Astrocyte of the spinal cord (primary cell): ENCODE measurements around the gene ABCC1.

Source experiments
- DNase-seq: peaks from one replicate; pipeline ENCODE4 v3.0.0; 2011; ENCODE audit warnings: low read depth, low spot score
- H3K4me3 ChIP-seq: 2 replicates; pipeline ENCODE4 v1.5.1; 2011; ENCODE audit warnings: low read depth, mild to moderate bottlenecking, low read length, moderate library complexity
- CTCF ChIP-seq: IDR thresholded peaks from 2 replicates; pipeline ENCODE4 v1.5.1; 2012; ENCODE audit warnings: low read depth, mild to moderate bottlenecking, low read length, inconsistent platforms
- in situ Hi-C: cut with HindIII; loops from 2 replicates; pipeline ENCODE4 v1.10.0; 2017; ENCODE audit warnings: low sequenced_read_pairs

The ABCC1 gene

GRCh38 chr16:16080465-16081065, 131.1 kb downstream of the ABCC1 start:
- no peak for DNase-seq
- in situ Hi-C loops: no loop called here
- no peak overlapping the region for H3K4me3 ChIP-seq
- no peak for TF ChIP-seq CTCF

- no peak for TF ChIP-seq CTCF
- in situ Hi-C loops: no loop called here
- no peak overlapping the region for H3K4me3 ChIP-seq
- DNase-seq: no peak
Measured at GRCh38 chr16:16081141-16081540, 131.7 kb downstream of the ABCC1 start.

DNA sequence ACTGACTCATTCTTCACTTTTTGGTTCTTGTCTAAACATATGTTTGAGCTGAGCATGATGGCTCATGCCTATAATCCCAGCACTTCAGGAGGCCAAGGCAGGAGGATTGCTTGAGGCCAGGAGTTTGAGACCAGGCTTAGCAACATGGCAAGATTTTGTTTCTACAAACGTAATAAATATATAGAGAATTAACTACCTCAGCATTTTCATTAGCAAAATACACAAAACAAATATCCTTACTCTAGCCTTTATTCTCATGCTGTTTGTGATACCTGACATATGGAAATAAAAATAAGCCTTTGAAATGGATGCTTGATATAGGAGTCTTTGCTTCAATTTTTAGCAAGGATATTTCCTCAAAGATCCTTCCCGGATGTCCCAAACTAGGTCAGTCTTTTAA, 132.8 kb downstream of the ABCC1 start:
- H3K4me3 ChIP-seq: no peak overlapping the region
- DNase-seq: no peak
- no peak for TF ChIP-seq CTCF
- in situ Hi-C loops: no loop called here

GRCh38 chr16:16083421-16084156, 134.2 kb downstream of the ABCC1 start:
- no peak for TF ChIP-seq CTCF
- peak; percentile 21 for DNase-seq
- in situ Hi-C loops: no loop called here
- no peak overlapping the region for H3K4me3 ChIP-seq

DNA sequence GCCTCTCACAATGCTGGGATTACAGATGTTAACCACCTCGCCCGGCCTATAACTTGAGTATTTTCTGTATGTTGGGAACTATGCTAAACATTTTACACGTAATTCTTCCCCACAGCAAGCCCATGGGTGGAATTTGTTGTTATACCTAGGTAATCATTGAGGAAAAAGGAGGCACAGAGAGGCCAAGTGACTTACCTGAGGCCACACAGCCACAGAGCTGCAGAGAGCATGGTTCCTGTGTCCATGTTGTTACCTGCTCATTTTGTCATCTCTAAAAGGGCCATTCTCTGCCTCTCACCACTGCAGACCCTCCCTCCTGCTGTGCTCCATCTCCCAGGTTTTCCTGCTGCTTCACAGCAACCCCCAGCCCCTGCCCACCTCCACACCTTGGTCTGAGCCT, 135.5 kb downstream of the ABCC1 start:
- no peak overlapping the region for H3K4me3 ChIP-seq
- DNase-seq: no peak
- no peak for TF ChIP-seq CTCF
- in situ Hi-C loops: no loop called here

GRCh38 chr16:16086653-16087446, 137.4 kb downstream of the ABCC1 start:
- in situ Hi-C loops: no loop called here
- no peak for TF ChIP-seq CTCF
- no peak for DNase-seq
- H3K4me3 ChIP-seq: no peak overlapping the region
